HUES6 (cell line): ENCODE measurements around the gene EIF4A2.

Source experiments
- H3K27ac ChIP-seq: 2 replicates; pipeline ENCODE4 v1.7.0; 2013; ENCODE audit warnings: low read depth, mild to moderate bottlenecking, low read length, inconsistent platforms
- H3K27me3 ChIP-seq: 2 replicates; pipeline ENCODE4 v1.6.1; 2013; ENCODE audit warnings: low read length; ENCODE audit not compliant: control insufficient read depth, insufficient read depth
- H3K36me3 ChIP-seq: 2 replicates; pipeline ENCODE4 v1.6.1; 2013; ENCODE audit warnings: low read length; ENCODE audit not compliant: control insufficient read depth, insufficient read depth
- H3K4me1 ChIP-seq: 2 replicates; pipeline ENCODE4 v1.6.1; 2013; ENCODE audit warnings: low read length; ENCODE audit not compliant: control insufficient read depth, insufficient read depth
- H3K4me3 ChIP-seq: 2 replicates; pipeline ENCODE4 v1.5.1; 2013; ENCODE audit warnings: low read depth, low read length
- H3K9ac ChIP-seq: one replicate; pipeline ENCODE4 v1.6.1; 2013; ENCODE audit warnings: mild to moderate bottlenecking, low read length
- H3K9me3 ChIP-seq: 2 replicates; pipeline ENCODE4 v1.6.1; 2013; ENCODE audit warnings: low read depth, low read length; ENCODE audit not compliant: control insufficient read depth, insufficient read depth

EIF4A2 gene

DNA sequence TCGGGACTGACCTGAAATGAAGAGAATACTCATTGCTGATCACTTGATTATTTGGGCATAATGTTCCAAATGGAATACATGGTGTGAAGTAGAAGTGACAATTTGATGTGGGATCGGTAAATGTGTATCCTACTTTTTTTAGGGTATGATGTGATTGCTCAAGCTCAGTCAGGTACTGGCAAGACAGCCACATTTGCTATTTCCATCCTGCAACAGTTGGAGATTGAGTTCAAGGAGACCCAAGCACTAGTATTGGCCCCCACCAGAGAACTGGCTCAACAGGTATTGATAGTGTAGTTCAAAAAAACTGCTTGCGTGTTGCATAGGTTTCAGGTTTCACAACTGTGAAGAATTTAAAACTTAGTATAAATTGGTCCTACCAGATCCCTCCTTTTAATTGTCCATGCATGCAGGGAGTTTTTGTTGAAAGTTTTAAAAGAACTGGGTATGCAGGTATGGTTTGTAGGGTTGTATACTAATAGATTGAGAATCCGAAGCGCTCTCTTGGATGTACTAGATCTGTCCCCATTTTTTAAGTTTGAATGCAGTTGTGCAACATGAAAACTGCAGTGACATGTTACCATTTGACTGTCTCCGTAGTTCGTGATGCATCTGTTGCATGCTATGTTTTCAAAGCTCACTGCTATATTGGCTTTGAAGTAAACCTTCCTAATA, 1.6 kb downstream of the EIF4A2 start:
- peak overlapping the region; percentile 100 for H3K27ac ChIP-seq
- peaks cover 65% of the 10 kb centered on the region for H3K36me3 ChIP-seq
- peak overlapping the region; percentile 100 for H3K9ac ChIP-seq
- no peaks in the 10 kb centered on the region for H3K9me3 ChIP-seq
- no peaks in the 10 kb centered on the region for H3K27me3 ChIP-seq
- peak overlapping the region; percentile 80 for H3K4me3 ChIP-seq
- 0 out of 2 replicates have a peak, but pooled peaks cover 9% of the 10 kb centered on the region for H3K4me1 ChIP-seq

DNA sequence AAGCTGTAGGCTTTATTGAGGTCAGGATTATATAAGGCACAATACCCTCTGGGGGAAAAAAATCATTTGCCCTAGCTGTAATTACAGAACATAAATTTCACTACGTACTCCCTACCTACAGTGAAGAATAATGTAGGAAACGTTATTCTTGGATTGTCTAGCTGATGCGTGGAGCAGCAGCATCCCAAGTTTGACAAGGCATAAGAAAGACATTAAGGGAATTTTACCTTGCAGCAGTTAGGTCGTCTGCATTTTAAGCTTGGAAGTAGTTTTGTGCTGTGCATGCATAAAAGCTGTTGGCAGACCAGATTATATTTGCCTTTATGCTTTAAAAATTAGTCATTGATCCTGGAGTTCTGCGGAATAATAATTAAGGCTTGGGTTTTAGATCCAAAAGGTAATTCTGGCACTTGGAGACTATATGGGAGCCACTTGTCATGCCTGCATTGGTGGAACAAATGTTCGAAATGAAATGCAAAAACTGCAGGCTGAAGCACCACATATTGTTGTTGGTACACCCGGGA, 2.2 kb downstream of the EIF4A2 start:
- Histone ChIP-seq H3K4me3 (peak overlapping the region; percentile 80), H3K9me3 (no peaks in the 10 kb centered on the region), H3K4me1 (0 out of 2 replicates have a peak, but pooled peaks cover 9% of the 10 kb centered on the region), H3K36me3 (peaks cover 71% of the 10 kb centered on the region), H3K27ac (peak overlapping the region; percentile 100; the same call in 1 of the 2 replicates), H3K9ac (peak overlapping the region; percentile 100), H3K27me3 (no peaks in the 10 kb centered on the region)

DNA sequence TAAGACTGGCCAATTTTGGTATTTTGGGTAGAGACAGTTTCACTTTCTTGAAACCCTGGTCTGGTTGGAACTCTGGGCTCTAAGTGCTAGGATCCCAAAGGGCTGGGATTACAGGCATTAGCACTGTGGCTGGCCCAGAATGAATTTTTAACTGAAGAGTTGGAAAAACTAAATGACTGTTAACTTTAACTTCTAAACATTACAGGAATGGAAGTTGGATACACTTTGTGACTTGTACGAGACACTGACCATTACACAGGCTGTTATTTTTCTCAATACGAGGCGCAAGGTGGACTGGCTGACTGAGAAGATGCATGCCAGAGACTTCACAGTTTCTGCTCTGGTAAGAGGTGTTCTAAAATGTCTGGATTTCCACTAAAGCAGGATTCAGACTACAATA, 3.5 kb downstream of the EIF4A2 start:
- peak overlapping the region; percentile 80; the same call in 1 of the 2 replicates for H3K4me3 ChIP-seq
- H3K27ac ChIP-seq = no peak overlapping the region
- peaks cover 85% of the 10 kb centered on the region for H3K36me3 ChIP-seq

DNA sequence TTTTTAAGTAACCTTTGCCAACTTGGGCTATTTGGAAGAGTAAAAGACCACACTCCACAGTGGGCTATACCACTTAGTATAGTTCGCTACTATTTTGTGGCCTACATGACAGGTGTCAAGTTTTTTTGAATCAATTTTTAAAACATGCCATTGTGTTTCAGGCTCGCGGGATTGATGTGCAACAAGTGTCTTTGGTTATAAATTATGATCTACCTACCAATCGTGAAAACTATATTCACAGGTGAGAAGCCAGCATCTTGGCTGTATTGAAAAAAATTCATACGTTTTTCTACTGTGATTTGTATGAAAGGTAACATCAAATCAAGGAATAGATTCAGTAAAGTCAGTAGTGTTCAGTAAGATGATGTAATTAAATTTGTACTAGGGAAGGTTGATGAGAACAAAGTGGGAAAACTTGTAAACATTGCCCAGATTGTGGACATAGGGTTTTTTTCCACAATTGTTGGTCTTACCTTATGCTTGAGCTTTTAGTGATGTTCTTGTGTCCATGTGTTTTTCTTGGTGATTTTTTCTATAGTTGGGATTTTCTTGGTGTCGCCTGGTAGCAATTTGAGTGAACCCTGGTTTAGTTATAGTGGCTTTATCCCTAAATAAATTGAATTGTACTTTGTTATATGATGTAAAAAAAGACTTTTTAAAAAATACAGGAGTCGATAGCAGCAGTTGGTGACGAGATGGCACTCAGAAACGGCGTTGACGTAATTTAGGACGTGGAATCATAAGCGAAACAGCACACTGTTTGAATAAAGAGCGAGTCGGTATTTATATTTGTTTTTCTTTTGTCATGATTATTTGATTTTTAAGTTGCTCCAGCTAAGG, 4.5 kb downstream of the EIF4A2 start:
- no peaks in the 10 kb centered on the region for H3K9me3 ChIP-seq
- no peaks in the 10 kb centered on the region for H3K4me1 ChIP-seq
- peaks cover 94% of the 10 kb centered on the region for H3K36me3 ChIP-seq
- no peak overlapping the region for H3K9ac ChIP-seq
- H3K27ac ChIP-seq = no peak overlapping the region
- H3K4me3 ChIP-seq = no peak overlapping the region
- H3K27me3 ChIP-seq = no peaks in the 10 kb centered on the region

More for the DNA sequence above, 3.5 kb downstream of the EIF4A2 start:
- no peak overlapping the region for H3K9ac ChIP-seq
- 0 out of 2 replicates have a peak, but pooled peaks cover 1% of the 10 kb centered on the region for H3K4me1 ChIP-seq
- H3K9me3 ChIP-seq = no peaks in the 10 kb centered on the region
- no peaks in the 10 kb centered on the region for H3K27me3 ChIP-seq

DNA sequence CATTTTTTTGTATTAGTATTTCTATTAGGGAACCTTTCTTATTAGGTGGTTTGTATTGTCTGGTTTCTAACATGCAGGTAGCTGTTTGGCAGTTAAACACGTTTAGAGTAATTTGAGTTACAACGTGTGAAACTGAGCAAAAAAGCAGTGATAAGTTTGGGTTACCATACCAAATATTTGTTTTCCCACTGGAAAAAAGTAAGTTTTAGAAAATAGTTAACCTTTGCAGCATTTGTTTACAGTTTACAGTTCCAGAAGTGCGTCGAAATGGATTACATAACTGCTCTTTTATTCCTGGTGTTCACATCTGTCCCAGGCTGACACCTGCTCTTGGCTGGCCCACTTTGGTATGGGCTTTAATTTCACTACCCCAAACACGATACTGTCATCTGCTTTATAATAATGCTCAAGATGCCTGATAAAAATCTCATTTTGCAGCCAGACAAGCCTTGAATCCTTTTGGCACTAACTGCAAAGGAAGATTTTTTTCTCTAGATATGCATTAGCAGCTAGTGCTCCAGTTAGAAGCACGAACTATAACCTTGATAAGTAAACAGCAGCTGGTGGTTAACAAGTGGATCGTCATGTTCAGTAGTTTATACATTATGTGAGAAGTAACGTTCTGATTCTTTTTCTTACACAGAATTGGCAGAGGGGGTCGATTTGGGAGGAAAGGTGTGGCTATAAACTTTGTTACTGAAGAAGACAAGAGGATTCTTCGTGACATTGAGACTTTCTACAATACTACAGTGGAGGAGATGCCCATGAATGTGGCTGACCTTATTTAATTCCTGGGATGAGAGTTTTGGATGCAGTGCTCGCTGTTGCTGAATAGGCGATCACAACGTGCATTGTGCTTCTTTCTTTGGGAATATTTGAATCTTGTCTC, 5.3 kb downstream of the EIF4A2 start:
- Histone ChIP-seq H3K27me3 (no peaks in the 10 kb centered on the region), H3K27ac (no peak overlapping the region), H3K4me3 (no peak overlapping the region), H3K9me3 (no peaks in the 10 kb centered on the region), H3K4me1 (no peaks in the 10 kb centered on the region), H3K36me3 (peaks cover 98% of the 10 kb centered on the region), H3K9ac (no peak overlapping the region)

DNA sequence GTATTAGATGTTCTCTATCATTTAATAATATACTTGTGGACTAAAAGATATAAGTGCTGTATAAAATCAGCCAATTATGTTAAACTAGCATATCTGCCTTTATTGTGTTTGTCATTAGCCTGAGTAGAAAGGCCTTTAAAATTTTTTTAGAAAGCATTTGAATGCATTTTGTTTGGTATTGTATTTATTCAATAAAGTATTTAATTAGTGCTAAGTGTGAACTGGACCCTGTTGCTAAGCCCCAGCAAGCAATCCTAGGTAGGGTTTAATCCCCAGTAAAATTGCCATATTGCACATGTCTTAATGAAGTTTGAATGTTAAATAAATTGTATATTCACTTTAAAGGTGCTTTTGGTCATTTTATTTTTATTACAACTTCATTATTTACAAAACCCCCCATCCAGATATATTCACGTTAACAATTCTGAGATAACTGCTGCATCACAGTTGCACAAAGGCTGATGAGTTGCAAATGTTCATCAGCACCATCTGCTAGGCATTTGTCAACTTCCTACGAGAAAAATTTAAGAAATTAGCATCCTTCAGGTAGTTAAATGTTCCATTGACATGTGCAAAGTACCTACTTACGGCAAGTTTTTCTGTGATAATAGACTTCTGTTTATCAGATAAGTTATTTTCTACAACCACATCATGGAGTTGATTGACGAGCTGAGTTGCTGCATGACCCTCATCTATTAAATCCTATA, 6.3 kb downstream of the EIF4A2 start:
- Histone ChIP-seq H3K27ac (no peak overlapping the region), H3K27me3 (no peaks in the 10 kb centered on the region), H3K9me3 (no peaks in the 10 kb centered on the region), H3K4me3 (no peak overlapping the region), H3K4me1 (no peaks in the 10 kb centered on the region), H3K9ac (no peak overlapping the region), H3K36me3 (peaks cover 98% of the 10 kb centered on the region)

- no peaks in the 10 kb centered on the region for H3K27me3 ChIP-seq
- H3K9me3 ChIP-seq = no peaks in the 10 kb centered on the region
- H3K4me3 ChIP-seq = no peak overlapping the region
- H3K27ac ChIP-seq = no peak overlapping the region
- no peak overlapping the region for H3K9ac ChIP-seq
- peaks cover 96% of the 10 kb centered on the region for H3K36me3 ChIP-seq
- no peaks in the 10 kb centered on the region for H3K4me1 ChIP-seq
These were observed 7.0 kb downstream of the EIF4A2 start for GRCh38 chr3:186790261-186790981.

DNA sequence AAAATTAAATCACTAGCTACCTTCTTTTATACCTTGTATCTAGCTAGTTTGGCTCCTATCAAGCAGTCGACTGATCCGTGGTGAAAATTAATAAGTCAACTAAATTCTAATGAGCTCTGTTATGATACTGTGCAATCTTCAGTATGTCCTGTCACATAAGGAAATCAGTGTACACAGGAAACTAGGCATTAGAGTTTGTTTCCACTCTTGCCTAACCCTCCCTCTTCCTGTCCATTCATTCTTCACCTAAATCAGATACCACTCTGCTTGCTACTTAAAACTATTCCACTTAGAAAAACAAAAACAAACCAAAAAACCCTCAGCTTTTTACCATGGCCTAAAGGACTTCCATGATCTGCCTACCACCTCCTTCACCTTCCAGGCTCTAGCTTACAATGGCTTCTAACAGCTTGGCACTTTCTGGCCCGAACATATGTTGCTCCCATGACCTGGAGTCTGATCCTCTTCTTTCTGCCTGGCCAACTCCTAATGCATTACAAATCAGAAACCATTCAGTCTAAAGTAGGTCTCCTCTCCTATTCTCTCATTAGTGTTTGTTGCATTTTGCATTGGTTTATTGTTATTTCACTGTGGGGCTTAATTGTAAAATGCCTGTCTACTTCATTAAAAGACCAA, 15.0 kb downstream of the EIF4A2 start:
- H3K36me3 ChIP-seq = peaks cover 91% of the 10 kb centered on the region
- no peak overlapping the region for H3K4me3 ChIP-seq
- no peaks in the 10 kb centered on the region for H3K27me3 ChIP-seq
- H3K9ac ChIP-seq = no peak overlapping the region
- H3K4me1 ChIP-seq = no peaks in the 10 kb centered on the region
- H3K9me3 ChIP-seq = no peaks in the 10 kb centered on the region
- H3K27ac ChIP-seq = no peak overlapping the region

GRCh38 chr3:186800285-186800684, 16.9 kb downstream of the EIF4A2 start:
- Histone ChIP-seq H3K4me3 (no peak overlapping the region), H3K36me3 (peaks cover 91% of the 10 kb centered on the region), H3K9ac (no peak overlapping the region), H3K9me3 (no peaks in the 10 kb centered on the region), H3K4me1 (no peaks in the 10 kb centered on the region), H3K27me3 (no peaks in the 10 kb centered on the region), H3K27ac (no peak overlapping the region)
